ENCODE data around the gene THSD7A.

Gene THSD7A

DNA sequence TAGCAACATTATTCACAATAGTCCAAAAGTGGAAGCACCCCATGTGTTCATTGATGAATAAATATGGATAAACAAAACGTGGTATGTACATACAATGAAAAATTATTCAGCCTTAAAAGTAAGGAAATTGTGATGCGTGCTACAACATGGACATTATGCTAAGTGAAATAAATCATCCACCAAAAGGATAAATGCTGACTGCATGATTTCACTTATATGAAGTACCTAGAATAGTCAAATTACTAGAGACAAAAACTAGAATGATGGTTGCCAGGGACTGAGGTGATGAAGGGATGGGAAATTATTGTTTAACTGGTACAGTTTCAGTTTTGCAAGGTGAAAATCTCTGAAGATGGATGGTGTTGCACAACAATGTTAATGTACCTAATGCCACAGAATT, 56.6 kb downstream of the THSD7A start:
- H3K4me3 ChIP-seq (ENCODE audit: low read depth, low read length): no peak overlapping the region
- no peak for DNase-seq (ENCODE audit: low read depth)
- no peak for TF ChIP-seq CTCF (IDR thresholded peaks at IDR 0.05; ENCODE audit: insufficient read depth, low read depth, low read length, missing control alignments)

GRCh38 chr7:11768263-11768662, 63.7 kb downstream of the THSD7A start:
- no peak for DNase-seq (ENCODE audit: low read depth)
- no peak overlapping the region for H3K4me3 ChIP-seq (ENCODE audit: low read depth, low read length)
- no peak for TF ChIP-seq CTCF (IDR thresholded peaks at IDR 0.05; ENCODE audit: insufficient read depth, low read depth, low read length, missing control alignments)

DNA sequence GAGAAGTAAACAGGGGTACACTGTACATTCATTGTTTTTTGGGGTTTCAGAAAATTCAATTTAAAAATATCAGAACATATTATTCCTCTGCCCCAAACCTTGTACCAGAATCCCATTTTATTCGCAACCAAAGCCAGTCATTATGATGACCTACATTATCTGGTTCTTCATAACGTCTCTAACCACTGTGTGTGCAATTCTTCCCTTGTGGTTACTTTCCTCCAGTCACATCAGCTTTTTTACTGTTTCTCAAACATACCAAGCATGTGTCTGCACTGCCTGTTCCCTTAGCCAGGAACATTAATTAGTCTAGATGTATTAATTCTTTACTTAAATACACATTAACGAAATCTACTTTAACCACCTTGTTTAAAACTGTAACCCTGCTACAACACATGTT, 64.8 kb downstream of the THSD7A start:
- DNase-seq (ENCODE audit: low read depth): no peak
- no peak overlapping the region for H3K4me3 ChIP-seq (ENCODE audit: low read depth, low read length)
- TF ChIP-seq CTCF (IDR thresholded peaks at IDR 0.05; ENCODE audit: insufficient read depth, low read depth, low read length, missing control alignments): no peak

GRCh38 chr7:11760372-11760771, 71.6 kb downstream of the THSD7A start:
- H3K4me3 ChIP-seq (ENCODE audit: low read depth, low read length): no peak overlapping the region
- no peak for TF ChIP-seq CTCF (IDR thresholded peaks at IDR 0.05; ENCODE audit: insufficient read depth, low read depth, low read length, missing control alignments)
- no peak for DNase-seq (ENCODE audit: low read depth)

DNA sequence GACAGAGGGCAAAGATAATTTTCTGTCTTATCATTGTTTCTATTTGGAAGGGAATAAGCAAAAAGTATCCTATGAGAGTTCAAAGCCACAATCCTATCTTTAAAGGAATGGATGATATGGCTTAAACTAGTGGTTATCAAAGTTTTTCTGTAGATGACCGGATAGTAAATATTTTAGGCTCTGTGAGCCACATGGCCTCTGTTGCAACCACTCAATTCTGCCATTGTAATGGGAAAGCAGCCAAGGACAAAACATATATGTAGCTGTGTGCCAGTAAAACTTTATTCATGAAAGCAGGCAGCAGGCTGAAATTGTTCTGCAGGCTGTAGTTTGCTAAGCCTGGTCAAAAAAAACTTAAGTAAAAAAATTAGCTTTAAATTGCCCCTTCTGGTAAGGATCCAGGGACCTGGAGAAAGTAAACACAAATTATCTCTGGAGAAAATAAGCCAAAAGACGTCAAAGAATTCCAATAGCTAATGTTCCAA, 73.3 kb downstream of the THSD7A start:
- H3K4me3 ChIP-seq (ENCODE audit: low read depth, low read length): no peak overlapping the region
- no peak for TF ChIP-seq CTCF (IDR thresholded peaks at IDR 0.05; ENCODE audit: insufficient read depth, low read depth, low read length, missing control alignments)
- DNase-seq (ENCODE audit: low read depth): no peak

GRCh38 chr7:11757153-11757552, 74.8 kb downstream of the THSD7A start:
- no peak for TF ChIP-seq CTCF (IDR thresholded peaks at IDR 0.05; ENCODE audit: insufficient read depth, low read depth, low read length, missing control alignments)
- no peak overlapping the region for H3K4me3 ChIP-seq (ENCODE audit: low read depth, low read length)
- no peak for DNase-seq (ENCODE audit: low read depth)

DNA sequence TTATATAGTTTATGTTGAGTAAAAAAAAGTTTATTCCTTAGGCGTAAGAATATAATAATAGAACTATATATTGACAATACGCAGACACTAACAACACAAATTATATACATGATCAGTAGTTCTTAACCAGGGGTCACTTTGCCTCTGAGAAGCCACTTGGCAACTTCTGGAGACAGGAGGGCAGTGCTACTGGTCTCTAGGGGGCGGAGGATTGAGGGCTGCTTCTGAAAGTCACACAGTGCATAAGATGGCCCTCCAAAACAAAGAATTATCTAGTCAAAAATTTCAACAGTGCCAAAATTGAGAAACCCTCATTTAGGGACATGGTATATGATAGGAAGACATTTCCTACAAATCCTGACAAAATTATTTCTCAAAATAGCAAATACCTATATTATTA, 77.1 kb downstream of the THSD7A start:
- DNase-seq (ENCODE audit: low read depth): no peak
- TF ChIP-seq CTCF (IDR thresholded peaks at IDR 0.05; ENCODE audit: insufficient read depth, low read depth, low read length, missing control alignments): no peak
- no peak overlapping the region for H3K4me3 ChIP-seq (ENCODE audit: low read depth, low read length)

Measured in GM12865 (cell line).